KBM-7 (cell line): ENCODE data around the gene RPS21.

ENCODE experiments used
- DNase-seq: peaks from one replicate; pipeline ENCODE4 v3.0.0-alpha.2; 2015
- in situ Hi-C: fragments of 300-500 bp; cut with MboI; formaldehyde crosslinking; loops from 2 replicates; pipeline ENCODE4 v1.14.3; 2020; ENCODE audit warnings: low sequenced_read_pairs, low pct_unique_long_range_greater_than_20kb, mixed read lengths

The RPS21 gene

GRCh38 chr20:62391165-62392076 lies 4.5 kb downstream of the RPS21 start:
- in situ Hi-C loops, result loop anchor here (25.0 kb wide), 1 partner anchor 379 kb away; no protein-coding TSS in a partner anchor
- no peak for DNase-seq

GRCh38 chr20:62392077-62392418 lies 5.1 kb downstream of the RPS21 start:
- no peak for DNase-seq
- in situ Hi-C loops, result loop anchor here (25.0 kb wide), 1 partner anchor 380 kb away; no protein-coding TSS in a partner anchor

- in situ Hi-C loops, result loop anchor here (25.0 kb wide), 1 partner anchor 380 kb away; no protein-coding TSS in a partner anchor
- no peak for DNase-seq
Observed at GRCh38 chr20:62392621-62393334, 5.9 kb downstream of the RPS21 start.

- DNase-seq, result no peak
Observed at GRCh38 chr20:62393335-62393665, 6.4 kb downstream of the RPS21 start.

GRCh38 chr20:62393830-62394229 lies 6.9 kb downstream of the RPS21 start:
- in situ Hi-C loops, result loop anchor here (25.0 kb wide), 1 partner anchor 382 kb away; no protein-coding TSS in a partner anchor
- DNase-seq, result no peak

More at GRCh38 chr20:62393335-62393665, 6.4 kb downstream of the RPS21 start:
- in situ Hi-C loops, result loop anchor here (25.0 kb wide), 1 partner anchor 381 kb away; no protein-coding TSS in a partner anchor

DNA sequence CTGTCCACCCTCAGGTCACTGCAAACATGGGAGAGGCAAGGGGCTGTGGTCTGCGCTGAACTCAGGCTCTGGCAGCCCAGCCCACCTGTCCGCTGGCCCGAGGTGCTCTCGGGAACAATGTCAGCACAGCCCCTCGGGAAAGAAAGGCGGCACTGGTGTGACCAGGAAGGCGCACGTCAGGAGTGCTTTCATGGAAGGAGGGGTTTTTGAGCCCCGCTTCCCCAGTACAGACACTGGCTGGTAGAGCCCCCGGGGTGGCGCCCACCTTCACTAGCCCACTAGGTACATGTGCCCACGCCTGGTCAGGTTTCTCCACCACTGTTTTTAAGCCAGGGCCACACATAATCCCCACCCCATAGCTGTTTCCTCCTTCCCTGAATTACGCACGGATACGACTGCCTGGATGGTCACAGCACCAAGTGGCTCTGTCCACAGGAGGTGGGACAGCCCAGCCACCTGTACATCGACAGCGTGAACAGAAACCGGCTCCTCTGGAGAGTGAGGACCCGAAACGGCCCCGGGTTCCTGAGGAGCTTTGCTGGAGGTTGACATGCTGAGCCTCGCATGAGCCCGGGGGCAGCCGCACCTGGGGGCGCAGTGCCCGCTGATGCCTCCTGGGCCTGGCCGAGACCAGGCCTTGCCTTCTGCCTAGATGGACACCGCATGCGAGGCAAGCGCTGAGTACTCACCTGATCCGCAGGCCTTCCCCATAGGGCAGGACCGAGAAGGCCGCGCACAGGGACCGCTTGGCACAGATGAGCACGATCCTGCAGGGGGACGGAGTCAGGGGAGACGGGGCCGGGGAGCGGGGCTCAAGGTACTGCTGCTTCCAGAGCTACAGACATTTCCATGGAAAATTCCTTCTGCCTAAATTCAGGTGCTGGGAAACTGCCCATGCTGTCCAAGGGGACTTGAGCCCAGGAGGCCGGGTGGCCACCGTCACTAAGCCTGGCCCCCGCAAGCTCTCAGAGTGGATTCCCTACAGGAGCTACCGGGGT lies 7.6 kb downstream of the RPS21 start:
- in situ Hi-C loops, result loop anchor here (25.0 kb wide), 1 partner anchor 382 kb away; no protein-coding TSS in a partner anchor
- DNase-seq, result no peak

- DNase-seq, result no peak
- in situ Hi-C loops, result loop anchor here (25.0 kb wide), 1 partner anchor 383 kb away; no protein-coding TSS in a partner anchor
Observed at GRCh38 chr20:62395311-62396242, 8.7 kb downstream of the RPS21 start.

DNA sequence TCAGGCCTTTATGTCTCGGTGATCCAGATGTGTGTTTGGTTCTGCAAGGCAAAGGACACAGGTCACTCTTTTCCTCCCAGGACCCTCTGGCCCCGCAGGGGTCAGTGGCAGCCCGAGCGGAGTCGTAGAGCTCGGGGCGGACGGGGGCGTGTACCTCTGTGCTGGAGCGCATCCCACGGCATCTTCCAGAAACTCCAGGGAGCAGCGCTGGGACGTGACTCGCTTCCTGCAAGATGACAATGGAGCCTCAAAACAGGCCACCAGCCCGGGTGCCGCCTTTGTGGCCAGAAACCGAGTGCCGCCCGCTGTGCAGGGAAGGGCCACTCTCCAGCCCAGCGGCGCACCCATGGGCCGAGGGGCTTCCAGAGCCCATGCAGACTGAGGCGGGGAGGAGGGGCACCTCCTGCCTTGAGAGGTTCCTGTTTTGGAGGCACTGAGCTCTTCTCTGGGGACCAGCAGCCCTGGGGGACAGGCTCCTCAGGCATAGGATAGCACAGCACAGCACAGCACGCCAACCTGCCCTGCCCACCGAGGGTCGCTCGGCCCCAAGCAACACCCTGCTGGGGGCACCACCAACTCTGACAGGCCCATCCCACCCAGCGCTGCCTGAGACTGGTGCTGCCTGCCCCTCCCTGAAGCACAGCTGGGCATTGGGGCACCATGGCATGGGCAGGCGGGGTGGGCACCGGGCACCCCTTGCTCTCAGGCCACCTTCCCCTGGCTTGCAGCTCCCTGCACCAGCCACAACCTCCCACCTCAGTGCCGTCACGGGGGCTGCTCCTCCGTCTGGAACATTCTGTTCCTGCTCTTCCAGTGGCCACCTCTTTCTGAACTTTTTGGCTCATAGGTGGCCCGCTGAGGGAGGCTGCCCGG lies 9.7 kb downstream of the RPS21 start:
- in situ Hi-C loops, result loop anchor here (25.0 kb wide), 1 partner anchor 384 kb away; no protein-coding TSS in a partner anchor
- DNase-seq, result no peak

GRCh38 chr20:62398120-62398821 lies 11.4 kb downstream of the RPS21 start:
- DNase-seq, result no peak
- in situ Hi-C loops, result loop anchor here (25.0 kb wide), 1 partner anchor 386 kb away; no protein-coding TSS in a partner anchor

GRCh38 chr20:62400021-62400420 lies 13.1 kb downstream of the RPS21 start:
- in situ Hi-C loops, result no loop called here
- no peak for DNase-seq

- no peak for DNase-seq
- in situ Hi-C loops, result no loop called here
Observed at GRCh38 chr20:62400541-62400940, 13.6 kb downstream of the RPS21 start.

DNA sequence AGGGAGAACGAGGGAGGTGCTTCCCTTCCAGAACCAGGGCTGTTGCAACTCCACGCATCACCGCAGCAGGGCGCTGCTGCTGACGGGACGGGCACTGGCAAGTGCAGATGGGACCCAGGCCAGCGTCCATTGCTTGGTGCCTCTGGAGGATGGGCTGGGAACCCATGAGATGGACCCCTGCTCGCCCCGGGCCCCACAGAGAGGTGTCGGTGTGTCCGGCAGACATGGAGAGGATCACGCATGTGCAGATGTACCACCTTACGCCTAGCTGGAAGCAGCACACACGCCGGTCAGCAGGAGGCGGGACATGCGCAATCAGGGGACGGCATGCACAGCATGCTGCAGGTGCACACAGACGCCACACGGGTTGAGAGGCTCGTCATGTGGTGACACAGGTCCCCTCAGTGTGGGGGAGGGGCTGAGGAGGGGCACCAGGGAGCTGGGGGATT lies 14.5 kb downstream of the RPS21 start:
- DNase-seq, result no peak
- in situ Hi-C loops, result no loop called here

GRCh38 chr20:62402456-62403150 lies 15.7 kb downstream of the RPS21 start:
- in situ Hi-C loops, result no loop called here
- no peak for DNase-seq

DNA sequence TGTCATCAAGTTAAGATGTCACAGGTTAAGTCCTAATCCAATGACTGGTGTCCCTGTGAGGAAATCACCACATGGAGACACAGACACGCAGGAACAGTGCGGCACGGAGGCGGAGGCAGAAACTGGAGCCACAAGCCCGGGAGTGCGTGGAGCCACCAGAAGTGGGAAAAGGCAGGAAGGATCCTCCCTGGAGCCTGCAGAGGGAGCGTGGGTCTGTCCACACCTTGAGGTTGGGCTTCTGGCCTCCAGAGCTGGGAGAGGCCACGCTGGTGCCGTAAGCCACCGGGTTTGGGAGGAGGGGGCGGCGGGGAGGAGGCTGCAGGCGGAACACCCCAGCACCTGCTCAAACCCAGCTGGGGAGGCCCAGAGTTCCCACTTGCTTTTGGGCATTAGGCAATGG lies 16.4 kb downstream of the RPS21 start:
- DNase-seq, result no peak
- in situ Hi-C loops, result no loop called here

- no peak for DNase-seq
- in situ Hi-C loops, result no loop called here
Observed at GRCh38 chr20:62404112-62404665, 17.3 kb downstream of the RPS21 start.
